Activated gamma-delta T cell treated with Interleukin-2 at 50 U/mL for 16 hours (primary cell): Measurements from ENCODE around the gene LY6G6C.

Source experiments
- DNase-seq: peaks from one replicate; pipeline ENCODE4 v3.0.0-alpha.2; 2020

The LY6G6C gene

DNA sequence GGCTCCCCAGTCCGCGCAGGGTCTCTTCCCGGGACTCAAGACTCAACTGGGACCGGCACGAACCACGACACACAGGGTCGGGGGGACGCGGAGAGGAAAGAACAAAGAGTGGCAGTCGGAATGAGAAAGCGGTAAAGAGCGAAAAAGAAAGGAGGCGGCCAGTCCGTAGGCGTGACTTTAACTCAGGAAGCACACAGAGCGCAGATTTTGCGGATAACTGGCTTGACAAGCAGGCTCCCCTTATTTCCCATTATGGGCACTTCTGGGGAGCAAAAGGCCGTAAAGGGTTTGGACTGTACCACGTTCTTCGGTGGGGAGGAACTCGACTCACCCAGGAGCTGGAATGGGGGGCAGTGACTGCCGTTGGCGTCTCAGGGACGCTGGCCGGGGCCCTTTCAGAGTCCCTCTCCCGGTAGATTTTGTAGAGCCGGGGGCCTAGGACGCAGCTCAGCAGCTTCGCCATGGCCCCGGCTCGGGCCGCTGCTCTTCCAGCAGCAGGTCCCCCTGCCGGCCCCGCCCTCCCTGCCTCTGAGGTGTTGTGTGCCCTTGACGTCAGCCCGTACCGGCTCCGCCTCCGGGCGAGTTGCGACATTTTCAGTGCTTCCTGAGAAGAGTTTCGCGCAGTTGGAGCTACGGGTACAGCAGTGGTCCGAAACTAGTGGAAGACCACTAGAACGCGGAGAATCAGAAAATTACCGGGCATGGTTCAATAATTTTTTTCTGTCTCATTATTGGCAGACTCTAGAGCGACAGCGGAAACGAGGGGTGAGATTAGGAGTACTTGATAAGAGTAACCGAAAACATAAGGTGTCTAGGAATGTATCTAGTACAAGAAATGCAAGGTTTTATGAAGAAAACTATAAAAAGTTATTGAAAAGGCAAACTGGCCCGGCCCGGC is 18.5 kb downstream of the LY6G6C start, which contains the start of gene ABHD16A:
ABHD16A (minus strand) TSS at position 506 of the 898 bp plus-strand sequence; CDS start at position 463, 43 bp downstream.
- DNase-seq, result peak; percentile 97

DNA sequence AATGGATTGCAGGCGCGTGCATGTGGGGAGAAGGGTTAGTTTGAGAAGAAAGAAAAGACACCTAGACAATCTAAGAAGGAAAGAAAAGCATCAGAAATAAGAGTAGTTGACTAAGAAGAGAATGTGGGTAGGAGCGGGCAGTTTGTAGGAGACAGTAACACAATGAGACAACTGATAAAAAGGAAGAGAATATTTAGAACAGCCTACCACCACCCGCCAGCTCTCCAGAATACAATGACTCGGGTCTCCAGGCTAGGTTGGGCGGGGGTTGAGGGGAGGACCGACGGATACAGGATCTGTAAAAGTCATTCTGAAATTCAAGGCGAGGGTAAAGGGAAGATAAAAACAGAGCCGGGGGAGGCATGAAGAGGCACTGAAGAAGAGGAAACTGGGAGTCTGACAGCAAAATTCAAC is 19.1 kb downstream of the LY6G6C start:
- no peak for DNase-seq

DNA sequence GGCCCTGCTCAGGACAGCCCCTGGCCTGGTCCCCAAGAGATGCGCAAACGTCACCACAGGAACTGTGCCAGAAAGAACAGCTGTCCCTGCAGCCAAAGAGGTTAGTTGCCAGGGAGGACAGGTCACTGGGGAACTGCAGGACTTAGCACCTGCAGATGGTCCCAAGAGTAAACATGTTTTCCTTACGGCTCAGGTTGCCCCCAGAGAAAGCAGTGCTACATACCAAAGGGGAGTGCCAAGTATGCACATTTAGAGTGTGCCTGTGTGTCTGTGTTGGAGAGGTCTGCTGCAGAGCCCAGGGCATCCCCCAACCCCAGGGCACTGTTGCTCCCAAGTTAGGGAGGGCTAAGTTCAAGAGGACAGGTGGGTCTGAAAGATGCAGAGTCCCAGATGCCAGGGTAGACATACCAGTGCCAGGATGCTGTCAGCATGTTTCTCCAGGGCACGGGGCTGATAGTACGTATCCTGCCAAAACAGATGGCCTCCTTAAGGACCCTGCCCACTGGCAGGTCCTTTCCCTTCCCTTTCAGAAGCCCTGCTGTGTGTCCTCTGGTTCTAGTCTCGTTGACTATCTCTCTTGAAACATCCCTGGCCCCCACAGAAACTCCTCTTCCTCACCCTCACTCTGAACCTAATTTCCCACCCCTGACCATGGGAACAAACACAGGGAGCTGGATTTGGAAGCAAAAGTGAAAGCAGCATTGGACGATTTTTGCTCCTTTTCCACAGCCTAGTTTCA is 19.7 kb downstream of the LY6G6C start:
- DNase-seq, result no peak

DNA sequence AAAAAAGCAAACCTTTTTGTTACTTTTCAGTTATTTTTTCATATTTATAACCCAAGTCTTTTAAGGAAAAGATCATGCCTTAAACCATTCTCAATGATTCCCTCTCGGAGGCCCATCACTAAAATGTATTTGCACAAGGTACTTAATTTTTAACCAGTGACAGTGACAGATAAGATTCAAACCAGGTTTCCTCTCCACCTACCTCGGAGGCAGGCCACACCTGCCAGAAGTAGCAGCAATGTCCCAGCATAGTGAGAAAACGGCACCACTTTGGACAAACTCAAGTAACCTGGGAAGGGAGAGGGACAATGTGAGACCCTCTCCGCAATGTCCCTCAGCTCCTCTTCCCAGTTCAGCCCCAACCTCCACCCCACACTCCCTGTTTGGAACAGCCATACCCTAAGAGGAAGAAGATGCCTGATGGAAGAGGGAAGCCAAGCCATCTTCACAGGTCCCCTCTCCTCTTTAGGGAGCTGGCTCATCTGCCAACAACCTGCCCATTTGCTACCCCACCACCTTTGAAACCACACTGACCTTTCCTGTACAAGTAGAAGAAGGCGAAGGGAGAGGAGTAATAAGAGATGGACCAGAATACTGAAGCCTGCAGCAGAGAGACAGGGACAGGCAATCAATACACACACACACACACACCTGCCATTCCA is 20.7 kb downstream of the LY6G6C start:
- no peak for DNase-seq

DNA sequence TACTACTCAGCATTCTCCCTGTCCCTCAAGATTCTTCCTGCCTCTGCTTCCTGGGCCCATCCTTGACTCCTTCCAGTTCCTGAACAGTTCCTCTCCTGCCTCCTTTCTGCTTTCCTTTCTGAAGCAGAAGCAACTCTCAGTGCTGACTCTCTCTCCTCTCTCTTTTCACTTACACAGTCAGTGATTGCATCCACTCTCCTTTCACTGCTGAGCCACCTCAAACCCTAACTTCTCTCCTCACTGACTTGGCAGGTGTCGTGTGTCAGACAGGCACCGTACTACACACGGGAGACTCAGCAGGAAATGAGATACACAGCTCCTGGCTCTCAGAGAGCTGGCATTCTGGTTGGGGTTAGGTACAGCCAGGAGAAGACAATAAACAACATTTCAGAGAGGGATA is 24.0 kb downstream of the LY6G6C start:
- no peak for DNase-seq

DNA sequence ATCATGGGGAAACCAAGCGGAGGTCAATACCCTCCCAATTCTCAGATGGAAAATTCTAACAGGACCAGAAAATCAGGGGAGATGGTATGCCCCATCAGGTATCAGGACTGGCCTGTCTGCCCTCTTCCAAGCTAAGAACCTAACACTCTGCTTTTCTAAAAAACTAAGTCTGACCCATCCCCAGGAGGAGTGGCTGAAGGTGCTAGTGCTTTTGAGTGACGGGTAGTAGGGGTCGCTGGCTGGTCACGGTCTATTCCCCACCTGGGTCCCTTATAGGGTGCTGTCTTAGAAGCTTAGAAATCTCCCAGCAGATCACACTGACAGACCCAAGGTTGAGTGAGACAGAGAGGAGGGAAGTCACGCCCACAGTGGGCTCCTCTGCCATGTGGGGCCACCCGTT is 28.0 kb downstream of the LY6G6C start:
- no peak for DNase-seq

DNA sequence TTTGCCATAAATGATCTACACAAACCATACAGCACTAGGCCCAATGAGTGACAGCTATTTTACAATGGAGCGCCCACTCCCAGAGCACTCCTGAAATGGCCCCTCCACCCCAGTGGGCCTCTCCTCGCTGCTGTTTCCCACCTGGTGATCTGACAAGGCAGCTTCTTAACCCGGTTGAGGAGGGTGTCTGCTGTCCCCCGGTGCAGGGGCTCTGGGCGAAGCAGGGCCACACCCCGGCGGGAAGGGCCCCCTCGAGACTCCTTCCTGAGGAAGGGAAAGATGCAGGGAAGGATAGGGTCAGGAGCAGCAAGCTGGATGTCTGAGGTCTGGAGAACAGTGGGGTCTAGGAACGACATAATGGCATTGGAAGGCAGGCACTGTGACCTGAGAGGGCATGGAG is 28.7 kb downstream of the LY6G6C start:
- DNase-seq, result no peak

DNA sequence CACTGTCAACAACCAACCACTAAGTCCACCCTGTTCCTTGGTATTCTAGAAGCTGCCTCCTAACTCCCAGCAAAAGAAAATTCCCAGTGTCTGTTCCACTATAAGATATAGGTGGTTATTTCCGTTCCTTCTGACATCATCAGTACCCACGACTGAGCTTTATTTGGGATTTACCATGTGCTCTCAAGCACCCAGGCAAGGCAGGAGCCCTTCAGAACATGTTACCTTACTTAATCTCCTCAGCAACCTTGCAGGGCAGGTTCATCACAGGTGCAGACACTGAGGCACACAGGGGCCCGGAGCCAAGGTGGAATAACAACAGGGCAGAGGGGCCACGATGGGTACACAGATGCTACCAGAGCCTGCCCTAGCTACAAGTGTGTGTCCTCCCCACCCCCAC is 29.2 kb downstream of the LY6G6C start:
- DNase-seq, result no peak

DNA sequence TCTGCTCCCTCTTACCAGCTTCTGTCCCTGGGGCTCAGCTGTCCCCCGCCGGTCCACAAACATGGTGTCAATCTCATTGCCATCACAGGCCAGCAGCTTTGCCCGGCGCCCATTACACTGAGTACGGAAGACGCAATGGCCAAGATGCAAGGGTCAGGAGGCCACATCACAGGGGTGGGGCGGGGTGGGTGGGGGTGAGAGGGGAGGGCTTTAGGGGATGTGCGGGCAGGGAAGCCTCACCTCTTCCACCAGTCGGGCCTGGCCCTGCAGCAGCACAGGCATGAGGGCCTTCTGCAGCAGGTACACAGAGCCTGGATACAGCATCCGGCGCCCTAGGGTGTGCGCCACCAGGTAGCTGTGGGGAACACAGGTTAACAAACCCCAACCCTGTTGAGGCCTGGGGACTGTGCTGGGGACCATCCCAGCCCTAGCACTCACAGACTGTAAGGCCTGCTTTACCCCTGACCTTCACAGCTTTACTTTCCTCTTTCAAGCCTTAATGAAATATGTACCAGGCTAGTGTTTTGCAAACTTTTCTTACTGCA is 29.9 kb downstream of the LY6G6C start:
- no peak for DNase-seq

DNA sequence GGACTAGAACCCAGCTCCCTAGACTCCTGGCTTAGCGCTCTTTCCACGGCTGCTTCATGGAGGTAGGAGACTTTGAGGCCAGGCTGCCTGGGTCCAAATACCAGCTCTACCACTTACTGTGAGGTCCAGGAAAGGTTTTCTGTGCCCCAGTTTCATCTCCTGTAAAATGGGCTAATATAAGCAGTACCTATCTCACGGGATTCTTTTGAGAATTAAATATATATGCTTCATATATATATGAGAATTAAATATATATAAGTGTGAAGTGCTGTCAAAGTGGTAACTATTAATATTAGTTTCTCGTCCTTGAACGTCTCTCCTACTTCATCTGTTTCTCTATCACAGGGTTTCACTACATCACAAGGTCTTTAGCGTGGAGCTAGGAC is 30.5 kb downstream of the LY6G6C start:
- DNase-seq, result no peak

DNA sequence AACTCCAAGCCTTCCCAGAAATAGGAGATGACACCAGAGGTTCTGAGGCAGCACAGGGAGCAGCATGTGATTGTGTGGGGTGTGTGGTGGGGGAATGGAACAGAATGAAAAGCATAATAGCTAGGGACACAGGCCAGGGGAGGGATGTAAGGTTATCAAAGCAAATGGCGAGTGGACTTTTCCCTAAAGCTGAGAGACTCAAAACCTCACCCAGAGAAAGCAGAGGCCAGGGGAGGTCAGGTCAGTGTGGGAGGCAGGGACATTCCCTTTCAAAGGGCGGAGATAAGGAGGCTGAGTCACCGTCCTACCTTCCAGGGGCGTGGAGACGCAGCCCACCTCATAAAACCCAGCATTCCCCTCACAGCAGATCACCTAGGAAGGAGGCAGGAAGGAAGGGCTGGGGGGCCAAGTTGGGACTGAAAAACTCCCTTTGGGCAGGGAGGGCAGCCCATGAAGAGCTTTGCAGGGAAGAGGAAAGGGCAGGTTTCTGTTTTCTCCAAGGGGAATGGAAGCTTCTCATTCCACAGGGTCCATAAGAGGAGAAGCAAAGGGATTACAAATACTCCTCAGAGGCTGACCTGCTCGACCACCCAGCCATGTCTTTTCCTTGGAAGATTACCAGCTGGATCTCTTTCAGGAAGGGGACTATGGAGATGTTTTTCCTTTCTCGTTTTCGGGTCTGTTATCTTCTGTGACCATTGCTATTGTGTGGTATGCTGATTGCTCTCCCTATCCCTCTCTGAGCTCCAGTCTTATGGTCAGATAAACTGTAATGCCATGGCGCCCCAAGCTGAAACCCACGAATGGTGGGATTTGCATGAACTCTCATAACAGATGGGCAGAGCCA is 31.1 kb downstream of the LY6G6C start:
- DNase-seq, result no peak

DNA sequence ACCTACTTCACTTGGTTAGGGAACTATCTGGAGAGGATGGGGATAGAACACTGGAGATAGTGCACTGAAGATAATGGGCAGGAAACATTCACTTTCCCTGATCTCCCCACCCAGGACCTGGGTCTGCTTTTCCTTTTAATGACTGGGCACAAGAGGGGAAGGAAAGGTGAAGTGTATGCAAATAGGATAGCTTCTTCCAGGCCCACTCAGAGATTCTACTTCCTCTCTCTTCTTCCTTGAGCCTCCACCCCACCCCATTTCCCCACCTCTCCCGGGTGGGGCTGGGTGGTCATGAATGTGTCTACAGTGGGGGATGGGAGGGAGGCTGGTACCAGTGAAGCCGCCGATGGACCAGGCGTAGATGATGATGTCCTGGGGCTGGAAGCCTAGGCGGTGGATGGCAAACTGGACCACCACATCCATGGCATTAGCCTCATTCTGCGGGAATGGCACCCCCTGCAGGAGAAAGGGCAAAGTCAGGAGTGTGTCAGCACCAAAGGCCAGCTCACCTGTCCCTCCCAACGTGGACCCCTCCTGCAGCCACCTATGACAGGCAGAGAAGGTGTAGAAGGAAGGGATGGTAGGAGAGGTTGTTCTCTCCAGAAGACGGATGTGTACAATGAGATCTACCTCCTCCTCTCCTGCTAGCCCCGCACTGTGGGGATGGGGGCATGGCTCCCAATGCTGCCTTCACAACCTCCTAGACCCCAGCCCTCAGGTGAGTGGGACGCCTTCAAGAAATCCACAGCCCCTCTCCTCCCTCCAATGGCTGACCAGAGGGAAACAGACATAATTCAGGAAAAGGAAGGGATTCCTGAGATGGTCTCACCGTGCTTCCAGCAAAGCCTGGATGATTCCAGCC is 32.1 kb downstream of the LY6G6C start:
- DNase-seq, result no peak

DNA sequence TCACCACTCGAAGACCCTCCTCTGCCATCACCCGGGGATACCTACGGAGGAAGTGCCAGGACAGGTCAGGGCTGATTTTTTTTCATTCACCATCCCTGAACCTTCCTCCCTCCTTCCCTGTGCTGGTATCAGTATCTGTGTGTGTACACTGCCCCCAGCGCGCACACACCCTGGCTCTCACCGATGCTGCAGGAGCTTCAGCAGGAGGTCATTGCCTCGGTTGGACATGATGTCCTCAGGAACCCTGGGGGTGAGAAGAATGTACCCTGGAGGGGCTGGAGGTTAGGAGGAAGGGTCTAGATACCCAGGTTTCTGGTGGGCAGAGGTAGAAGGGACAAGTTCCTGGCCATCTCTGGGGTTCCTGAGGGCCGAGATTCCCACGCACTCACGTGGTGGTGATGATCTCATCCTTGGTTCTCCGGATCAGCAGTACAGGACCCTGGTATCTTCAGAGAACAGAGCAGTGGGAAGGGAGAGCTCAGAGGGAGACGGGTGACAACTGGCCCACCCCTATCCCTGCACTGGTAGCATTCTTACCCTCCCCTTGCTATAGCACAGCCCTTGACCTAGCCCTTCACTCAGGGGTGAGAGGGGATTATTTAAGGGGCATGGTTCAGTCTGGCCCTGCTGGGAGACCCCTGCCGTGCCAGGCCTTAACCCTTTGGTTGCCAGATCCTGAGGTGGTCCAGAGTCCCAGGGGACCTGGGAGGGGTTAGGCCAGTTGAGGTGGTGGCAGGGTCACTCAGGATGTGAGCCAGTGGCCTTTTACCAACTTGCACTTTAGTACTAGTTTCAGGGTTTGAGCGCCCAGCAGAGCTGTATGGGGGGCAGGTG is 33.5 kb downstream of the LY6G6C start:
- DNase-seq, result no peak

DNA sequence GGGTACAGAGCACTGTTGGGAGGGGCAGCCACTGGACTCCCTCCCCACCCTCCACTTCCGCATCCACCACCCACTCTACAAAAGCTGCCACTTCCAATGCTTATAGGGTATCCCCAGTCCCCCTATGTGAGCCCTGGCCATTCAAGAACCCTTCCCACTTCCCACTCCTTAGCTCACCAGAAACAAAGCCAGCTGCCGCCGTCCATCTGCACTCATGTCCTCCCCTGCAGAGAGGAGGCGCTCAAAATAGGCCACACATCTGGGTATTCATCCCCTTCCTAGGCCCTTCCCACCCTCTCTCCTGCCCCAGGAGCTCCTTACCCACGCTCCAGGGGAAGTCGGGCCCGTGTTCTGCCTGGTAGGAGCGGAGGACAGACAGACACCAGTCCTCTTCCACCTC is 34.2 kb downstream of the LY6G6C start:
- no peak for DNase-seq

DNA sequence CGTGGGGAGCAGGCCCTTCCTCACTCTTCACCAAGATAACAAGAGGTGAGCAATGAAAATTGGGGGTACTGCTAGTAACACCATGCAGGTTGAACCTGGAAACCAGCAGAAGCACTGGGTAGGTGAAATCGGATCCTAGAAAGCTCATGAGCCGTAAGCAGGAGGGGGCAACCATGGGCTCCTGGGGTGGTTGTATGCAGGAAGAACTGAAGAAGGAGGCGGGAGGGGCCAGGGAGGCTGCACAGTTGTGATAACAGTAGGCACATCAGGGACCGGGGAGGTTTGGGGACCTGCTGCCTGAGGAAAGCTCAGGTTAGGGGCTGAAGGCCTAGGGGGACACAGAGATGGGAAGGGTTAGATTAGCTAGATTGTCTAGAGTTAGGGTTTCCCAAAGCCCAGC is 35.1 kb downstream of the LY6G6C start:
- DNase-seq, result no peak

DNA sequence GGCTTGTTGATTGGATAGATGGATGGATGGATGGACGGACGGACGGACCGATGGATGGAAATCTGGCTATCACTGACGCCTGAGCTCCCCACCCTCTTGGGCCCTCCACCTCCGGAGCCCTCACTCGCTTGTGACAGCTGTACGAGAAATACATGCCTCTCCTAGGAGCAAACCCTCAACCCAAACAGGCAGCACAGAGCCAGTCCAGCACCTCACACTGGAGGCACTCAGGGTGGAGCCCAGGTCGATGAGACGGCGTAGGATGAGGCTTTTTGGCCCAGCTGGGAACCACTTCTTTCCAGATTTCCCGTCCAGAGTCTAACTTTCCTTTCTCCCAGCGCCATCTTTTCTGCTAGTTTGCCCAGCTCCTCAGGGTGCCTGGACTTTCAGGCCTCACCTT is 38.0 kb downstream of the LY6G6C start:
- no peak for DNase-seq

DNA sequence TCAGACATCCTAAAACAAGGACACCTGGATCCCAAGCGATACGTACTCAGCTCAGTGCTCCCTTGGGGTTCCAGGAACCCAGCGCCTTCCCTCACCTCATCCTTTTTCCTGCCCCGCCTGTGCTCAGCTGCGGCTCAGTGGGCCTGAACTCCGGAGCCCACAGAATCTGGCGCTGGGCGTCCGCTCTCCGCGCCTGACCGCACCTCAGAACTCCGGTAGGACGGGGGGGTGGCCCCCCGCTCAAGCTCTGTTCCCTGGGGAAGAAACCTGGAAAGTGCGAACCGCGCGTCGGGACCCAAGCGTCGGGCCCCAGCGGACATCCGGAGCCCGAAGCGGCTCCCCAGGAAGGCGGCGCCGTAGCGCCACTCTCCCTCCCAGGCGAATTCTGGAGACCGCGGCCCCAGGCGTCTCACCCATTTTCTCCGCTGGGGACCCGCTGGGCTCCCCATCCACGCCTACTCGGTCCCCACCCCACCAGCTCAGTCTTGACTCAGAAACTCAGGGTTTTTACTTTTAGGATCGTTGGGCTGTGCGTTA is 40.3 kb downstream of the LY6G6C start:
- DNase-seq, result no peak

DNA sequence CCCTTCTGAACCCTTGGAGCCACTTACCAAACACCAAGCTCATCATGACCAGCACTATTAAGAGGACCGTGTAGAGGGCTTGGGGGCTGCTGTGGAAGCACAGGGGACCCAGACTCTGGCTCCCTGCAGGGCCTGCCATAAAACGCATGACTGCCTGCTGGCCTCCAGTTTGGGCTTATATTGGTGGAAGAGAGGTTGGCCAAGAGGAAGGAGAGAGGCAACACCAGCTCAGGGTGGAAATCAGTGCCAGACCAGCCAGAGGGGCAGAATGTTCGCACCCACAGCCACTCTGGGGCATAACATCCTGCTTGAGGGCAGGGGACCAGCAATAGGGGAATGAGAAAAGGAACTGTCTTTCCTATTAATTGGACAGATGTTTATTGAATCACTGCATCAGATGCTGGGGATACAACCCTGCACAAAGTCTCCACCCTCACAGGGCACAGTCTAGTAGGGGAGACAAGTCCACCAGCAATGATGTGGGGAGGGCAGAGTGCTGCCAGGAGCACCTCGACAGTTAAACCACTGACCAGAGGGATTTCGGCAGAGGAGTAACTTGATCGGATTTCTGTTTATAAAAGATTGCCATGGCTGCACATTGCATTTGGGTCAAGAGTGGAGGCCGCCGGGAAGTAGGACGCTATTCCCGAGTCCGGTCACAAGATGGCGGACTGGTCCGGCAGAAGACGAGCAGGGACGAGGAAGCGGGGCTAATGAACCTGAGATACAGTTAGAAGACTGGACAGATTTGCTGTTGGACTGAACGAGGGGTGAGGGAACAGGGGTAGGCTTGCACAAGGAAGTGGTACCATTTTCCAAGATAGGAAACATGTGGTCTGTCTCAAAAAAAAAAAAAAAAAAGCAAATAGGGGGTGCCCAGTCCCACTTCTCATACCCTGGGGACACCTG is 41.1 kb downstream of the LY6G6C start, which contains the start of gene LY6G5C:
LY6G5C (minus strand) TSS at position 842 of the 909 bp plus-strand sequence; CDS start at position 148, 694 bp downstream.
- peak; percentile 68 for DNase-seq

DNA sequence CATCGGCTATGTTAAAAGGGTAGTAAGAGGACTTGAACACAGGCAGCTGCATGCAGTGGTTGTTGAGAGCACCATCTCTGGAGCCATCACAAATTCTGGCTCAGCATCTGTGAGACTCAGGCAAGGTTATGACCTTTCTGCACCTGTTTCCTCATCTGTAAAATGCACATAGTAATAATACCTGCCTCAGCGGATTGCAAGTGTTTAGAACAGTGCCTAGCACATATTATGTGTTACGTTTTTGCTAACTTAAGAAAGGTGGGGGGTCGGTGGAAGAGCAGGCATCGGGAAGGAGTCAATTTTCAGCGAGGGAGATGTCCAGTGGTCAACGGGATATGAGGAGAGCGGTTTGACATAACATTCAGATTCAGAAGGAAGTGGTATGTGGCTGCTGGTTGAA is 43.6 kb downstream of the LY6G6C start:
- no peak for DNase-seq
